Measurements from ENCODE around the gene MCF2L. TPM values are rescaled to one million over a fixed set of nuclear protein-coding genes. Genes with fewer than 3 reads are reported as not detected.

Gene MCF2L
- total and polyA plus RNA-seq, 7 donors: 9.1 to 40.5 (median 20.3) TPM

DNA sequence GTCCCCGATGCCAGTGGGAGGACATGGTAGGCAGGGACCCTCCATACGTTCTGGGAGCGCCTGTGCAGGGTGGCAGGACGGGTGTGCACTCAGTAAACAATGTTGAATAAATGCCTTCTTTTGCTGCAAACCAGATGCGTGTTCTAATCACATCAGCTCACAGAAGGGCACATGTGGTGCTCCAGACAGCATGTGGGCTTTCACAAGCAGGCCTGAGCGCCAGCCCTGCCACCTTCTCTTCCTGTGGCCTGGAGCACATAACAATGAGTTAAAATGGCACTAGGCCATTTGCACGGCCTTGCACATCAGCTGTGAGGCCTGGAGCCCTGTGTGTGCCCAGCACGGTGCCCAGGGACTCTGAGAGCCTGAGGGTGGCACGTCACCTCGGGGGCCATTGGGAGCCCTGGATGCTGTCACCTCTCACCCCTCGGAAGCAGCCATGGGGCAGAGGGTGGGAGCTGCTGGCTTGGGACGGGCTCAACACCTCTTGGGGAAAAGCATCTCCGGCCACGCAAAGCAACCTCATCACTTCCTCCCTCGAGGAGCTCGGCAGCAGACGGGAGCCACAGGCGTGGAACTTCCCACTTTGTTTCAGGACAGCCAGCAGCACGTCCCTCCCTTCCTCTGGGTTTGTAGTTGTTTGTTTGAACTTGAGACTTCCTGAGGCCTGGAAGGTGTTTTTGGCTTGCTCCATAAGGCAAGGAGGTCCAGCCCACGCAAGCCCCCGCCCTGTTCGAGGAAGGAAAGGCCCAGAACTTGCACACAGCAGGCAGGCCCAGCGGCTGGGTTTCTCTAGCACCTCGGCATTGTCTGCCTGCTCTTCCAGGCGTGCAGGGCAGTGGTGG, 9.8 kb downstream of the MCF2L start:
- intact Hi-C loops (cut with DNase I): no loop called here
- TF ChIP-seq CTCF (IDR thresholded peaks at IDR 0.05): no peak
- Histone ChIP-seq H3K4me1 (no peaks in the 10 kb centered on the region), H3K27me3 (ENCODE audit: insufficient read depth in 3 of 3, low read length in 2 of 3) (peaks cover 0 to 43% (median 9%) of the 10 kb centered on the region in 3 donors), H3K9me3 (no peaks in the 10 kb centered on the region), H3K36me3 (ENCODE audit: insufficient read depth in 1 of 2, low read depth in 1 of 2) (no peaks in the 10 kb centered on the region), H3K4me3 (peak overlapping the region; percentile 58), H3K27ac (peak overlapping the region; percentile 5)
- DNase-seq (no peak), ATAC-seq (peak; percentile 24 to 64 (median 54))
- 66 to 70% (median 68%) methylated on average over 25 of the region's 25 CpGs for WGBS, 3 donors

DNA sequence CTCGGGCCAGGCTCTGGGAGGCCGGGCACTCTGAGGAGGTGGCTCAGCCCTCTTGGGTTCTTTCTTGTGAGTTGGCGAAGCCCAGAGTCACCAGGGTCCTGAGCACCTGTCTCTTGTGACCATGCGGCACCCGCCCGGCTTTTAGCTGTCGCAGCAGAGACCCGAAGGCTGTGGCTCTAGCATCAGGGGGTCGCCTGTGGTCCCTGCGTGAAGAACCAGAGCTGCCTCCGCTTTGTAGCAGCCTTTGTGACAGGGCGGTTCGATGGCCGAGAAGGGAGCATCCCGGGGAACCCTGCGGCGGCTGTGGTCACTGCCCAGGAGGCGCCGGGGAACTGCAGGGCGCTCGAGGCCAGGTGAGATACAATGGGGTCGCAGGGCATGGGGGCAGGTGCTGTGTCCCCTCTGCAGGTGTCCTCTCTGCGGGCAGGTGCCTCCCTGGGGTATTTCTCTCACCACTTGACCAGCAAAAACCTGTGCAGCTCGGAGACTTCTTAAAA, 10.4 kb downstream of the MCF2L start:
- Histone ChIP-seq H3K27ac (peak overlapping the region; percentile 41), H3K27me3 (ENCODE audit: insufficient read depth in 3 of 3, low read length in 2 of 3) (peaks cover 0 to 39% (median 9%) of the 10 kb centered on the region in 3 donors), H3K9me3 (no peaks in the 10 kb centered on the region), H3K36me3 (ENCODE audit: insufficient read depth in 1 of 2, low read depth in 1 of 2) (no peaks in the 10 kb centered on the region), H3K4me1 (no peaks in the 10 kb centered on the region), H3K4me3 (peak overlapping the region; percentile 58)
- WGBS, 3 donors: 74 to 76% (median 76%) methylated on average over 20 to 24 of the region's 24 CpGs
- ATAC-seq: no peak
- TF ChIP-seq CTCF (IDR thresholded peaks at IDR 0.05): no peak
- intact Hi-C loops (cut with DNase I): no loop called here
- DNase-seq: no peak

DNA sequence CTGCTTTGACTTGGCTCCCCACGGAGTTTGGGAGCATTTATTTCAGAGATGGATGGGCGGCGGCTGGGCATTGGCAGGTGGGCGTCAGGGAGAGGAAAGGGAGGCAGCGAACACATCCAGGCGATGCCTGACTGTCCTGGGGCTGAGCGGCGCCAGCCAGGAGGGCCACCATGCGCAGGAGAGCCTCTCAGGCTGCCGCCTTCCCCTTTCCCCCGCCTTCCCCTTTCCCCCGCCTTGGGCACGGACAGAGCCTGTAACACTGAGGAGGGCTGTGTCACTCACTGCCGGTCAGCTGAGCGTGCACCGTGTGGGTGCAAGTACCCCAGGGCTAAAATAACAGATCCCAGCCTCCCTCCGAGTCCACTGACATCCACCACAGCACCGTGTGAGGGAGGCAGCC, 11.4 kb downstream of the MCF2L start:
- DNase-seq (no peak), ATAC-seq (no peak)
- no peak for TF ChIP-seq CTCF (IDR thresholded peaks at IDR 0.05)
- 44 to 49% (median 45%) methylated on average over 14 to 18 of the region's 18 CpGs for WGBS, 3 donors
- H3K27ac ChIP-seq: peak overlapping the region; percentile 36
- intact Hi-C loops (cut with DNase I): no loop called here
- no peaks in the 10 kb centered on the region for H3K36me3 ChIP-seq (ENCODE audit: insufficient read depth in 1 of 2, low read depth in 1 of 2)
- H3K4me3 ChIP-seq: peak overlapping the region; percentile 58
- no peaks in the 10 kb centered on the region for H3K9me3 ChIP-seq
- peaks cover 0 to 40% (median 12%) of the 10 kb centered on the region in 3 donors for H3K27me3 ChIP-seq (ENCODE audit: insufficient read depth in 3 of 3, low read length in 2 of 3)
- no peaks in the 10 kb centered on the region for H3K4me1 ChIP-seq

DNA sequence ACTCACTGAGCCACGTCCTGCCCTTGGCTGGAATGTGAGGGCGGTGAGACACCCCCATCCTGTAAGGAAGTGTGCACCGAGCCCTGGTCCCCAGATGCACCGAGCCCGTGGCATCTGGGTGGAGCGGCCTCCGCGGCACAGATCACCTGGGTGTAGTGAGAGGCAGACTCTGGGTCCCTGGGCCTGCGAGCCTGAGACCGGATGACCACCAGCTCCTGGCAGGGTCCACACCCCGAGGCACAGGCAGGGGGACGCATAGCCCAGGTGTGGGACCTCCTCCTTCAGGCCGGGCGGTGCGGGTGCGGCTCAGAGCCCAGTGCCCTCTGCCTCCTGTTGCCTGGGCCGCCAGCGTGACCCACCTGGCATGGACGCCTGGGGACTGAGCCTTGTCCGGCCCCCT, 12.4 kb downstream of the MCF2L start:
- peaks cover 0 to 45% (median 12%) of the 10 kb centered on the region in 3 donors for H3K27me3 ChIP-seq (ENCODE audit: insufficient read depth in 3 of 3, low read length in 2 of 3)
- H3K4me1 ChIP-seq: no peaks in the 10 kb centered on the region
- 67 to 74% (median 72%) methylated on average over 17 to 20 of the region's 20 CpGs for WGBS, 3 donors
- no peaks in the 10 kb centered on the region for H3K36me3 ChIP-seq (ENCODE audit: insufficient read depth in 1 of 2, low read depth in 1 of 2)
- intact Hi-C loops (cut with DNase I): no loop called here
- no peaks in the 10 kb centered on the region for H3K9me3 ChIP-seq
- ATAC-seq (no peak), DNase-seq (no peak)
- peak overlapping the region; percentile 36 for H3K27ac ChIP-seq
- H3K4me3 ChIP-seq: peak overlapping the region; percentile 58
- no peak for TF ChIP-seq CTCF (IDR thresholded peaks at IDR 0.05)

Measured in psoas muscle (tissue), 8 donors.